ENCODE data around the gene DLGAP1. TPM values are rescaled to one million over a fixed set of nuclear protein-coding genes. Genes with fewer than 3 reads are reported as not detected.

The DLGAP1 gene
- total and polyA plus RNA-seq, 2 donors, result 0.24 to 0.41 TPM

- Histone ChIP-seq H3K27ac (ENCODE audit: low read depth in 1 of 2, low read length in 1 of 2) (no peak overlapping the region), H3K4me1 (ENCODE audit: control insufficient read depth in 2 of 2, insufficient read depth in 2 of 2, low read length in 2 of 2) (no peaks in the 10 kb centered on the region), H3K9me3 (ENCODE audit: control insufficient read depth in 2 of 2, insufficient read depth in 1 of 2, low read length in 1 of 2) (no peaks in the 10 kb centered on the region), H3K36me3 (ENCODE audit: control insufficient read depth in 2 of 2, insufficient read depth in 2 of 2, low read length in 1 of 2) (no peaks in the 10 kb centered on the region), H3K27me3 (ENCODE audit: control insufficient read depth in 2 of 2, insufficient read depth in 1 of 2, low read length in 1 of 2) (no peaks in the 10 kb centered on the region), H3K4me3 (ENCODE audit: low read length in 2 of 2) (no peak overlapping the region)
- no peak for DNase-seq (ENCODE audit: low read depth in 6 of 9, low spot score in 9 of 9)
- 93% methylated on average over 4 of the region's 4 CpGs for WGBS
Observed at GRCh38 chr18:3898861-3899613, 556.1 kb downstream of the DLGAP1 start.

GRCh38 chr18:3892152-3892551 lies 563.0 kb downstream of the DLGAP1 start:
- Histone ChIP-seq H3K36me3 (ENCODE audit: control insufficient read depth in 2 of 2, insufficient read depth in 2 of 2, low read length in 1 of 2) (no peaks in the 10 kb centered on the region), H3K27ac (ENCODE audit: low read depth in 1 of 2, low read length in 1 of 2) (no peak overlapping the region), H3K27me3 (ENCODE audit: control insufficient read depth in 2 of 2, insufficient read depth in 1 of 2, low read length in 1 of 2) (no peaks in the 10 kb centered on the region), H3K9me3 (ENCODE audit: control insufficient read depth in 2 of 2, insufficient read depth in 1 of 2, low read length in 1 of 2) (no peaks in the 10 kb centered on the region), H3K4me3 (ENCODE audit: low read length in 2 of 2) (no peak overlapping the region), H3K4me1 (ENCODE audit: control insufficient read depth in 2 of 2, insufficient read depth in 2 of 2, low read length in 2 of 2) (no peaks in the 10 kb centered on the region)
- 90% methylated on average over 2 of the region's 2 CpGs for WGBS
- no peak for DNase-seq (ENCODE audit: low read depth in 6 of 9, low spot score in 9 of 9)

GRCh38 chr18:3891245-3891644 lies 563.9 kb downstream of the DLGAP1 start:
- WGBS, result 95% methylated on average over 3 of the region's 3 CpGs
- Histone ChIP-seq H3K36me3 (ENCODE audit: control insufficient read depth in 2 of 2, insufficient read depth in 2 of 2, low read length in 1 of 2) (no peaks in the 10 kb centered on the region), H3K9me3 (ENCODE audit: control insufficient read depth in 2 of 2, insufficient read depth in 1 of 2, low read length in 1 of 2) (no peaks in the 10 kb centered on the region), H3K27ac (ENCODE audit: low read depth in 1 of 2, low read length in 1 of 2) (no peak overlapping the region), H3K4me3 (ENCODE audit: low read length in 2 of 2) (no peak overlapping the region), H3K27me3 (ENCODE audit: control insufficient read depth in 2 of 2, insufficient read depth in 1 of 2, low read length in 1 of 2) (no peaks in the 10 kb centered on the region), H3K4me1 (ENCODE audit: control insufficient read depth in 2 of 2, insufficient read depth in 2 of 2, low read length in 2 of 2) (peaks cover 0 to 6% of the 10 kb centered on the region in 2 donors)
- DNase-seq (ENCODE audit: low read depth in 6 of 9, low spot score in 9 of 9), result no peak

- no peaks in the 10 kb centered on the region for H3K27me3 ChIP-seq (ENCODE audit: control insufficient read depth in 2 of 2, insufficient read depth in 1 of 2, low read length in 1 of 2)
- no peak overlapping the region for H3K4me3 ChIP-seq (ENCODE audit: low read length in 2 of 2)
- no peaks in the 10 kb centered on the region for H3K9me3 ChIP-seq (ENCODE audit: control insufficient read depth in 2 of 2, insufficient read depth in 1 of 2, low read length in 1 of 2)
- DNase-seq (ENCODE audit: low read depth in 6 of 9, low spot score in 9 of 9), result no peak
- H3K4me1 ChIP-seq (ENCODE audit: control insufficient read depth in 2 of 2, insufficient read depth in 2 of 2, low read length in 2 of 2), result peaks cover 0 to 6% of the 10 kb centered on the region in 2 donors
- H3K27ac ChIP-seq (ENCODE audit: low read depth in 1 of 2, low read length in 1 of 2), result no peak overlapping the region
- 94% methylated on average over 3 of the region's 3 CpGs for WGBS
- no peaks in the 10 kb centered on the region for H3K36me3 ChIP-seq (ENCODE audit: control insufficient read depth in 2 of 2, insufficient read depth in 2 of 2, low read length in 1 of 2)
Observed at GRCh38 chr18:3889803-3890202, 565.3 kb downstream of the DLGAP1 start.

GRCh38 chr18:3889121-3889520 lies 566.0 kb downstream of the DLGAP1 start:
- H3K27ac ChIP-seq (ENCODE audit: low read depth in 1 of 2, low read length in 1 of 2), result no peak overlapping the region
- no peaks in the 10 kb centered on the region for H3K27me3 ChIP-seq (ENCODE audit: control insufficient read depth in 2 of 2, insufficient read depth in 1 of 2, low read length in 1 of 2)
- H3K36me3 ChIP-seq (ENCODE audit: control insufficient read depth in 2 of 2, insufficient read depth in 2 of 2, low read length in 1 of 2), result no peaks in the 10 kb centered on the region
- no peak overlapping the region for H3K4me3 ChIP-seq (ENCODE audit: low read length in 2 of 2)
- peaks cover 0 to 6% of the 10 kb centered on the region in 2 donors for H3K4me1 ChIP-seq (ENCODE audit: control insufficient read depth in 2 of 2, insufficient read depth in 2 of 2, low read length in 2 of 2)
- no peaks in the 10 kb centered on the region for H3K9me3 ChIP-seq (ENCODE audit: control insufficient read depth in 2 of 2, insufficient read depth in 1 of 2, low read length in 1 of 2)
- WGBS, result 97% methylated on average over 1 of the region's 1 CpG
- no peak for DNase-seq (ENCODE audit: low read depth in 6 of 9, low spot score in 9 of 9)

- H3K4me1 ChIP-seq (ENCODE audit: control insufficient read depth in 2 of 2, insufficient read depth in 2 of 2, low read length in 2 of 2), result peaks cover 0 to 6% of the 10 kb centered on the region in 2 donors
- 19% methylated on average over 10 of the region's 10 CpGs for WGBS
- DNase-seq (ENCODE audit: low read depth in 6 of 9, low spot score in 9 of 9), result no peak
- no peak overlapping the region for H3K4me3 ChIP-seq (ENCODE audit: low read length in 2 of 2)
- H3K9me3 ChIP-seq (ENCODE audit: control insufficient read depth in 2 of 2, insufficient read depth in 1 of 2, low read length in 1 of 2), result no peaks in the 10 kb centered on the region
- H3K36me3 ChIP-seq (ENCODE audit: control insufficient read depth in 2 of 2, insufficient read depth in 2 of 2, low read length in 1 of 2), result no peaks in the 10 kb centered on the region
- H3K27me3 ChIP-seq (ENCODE audit: control insufficient read depth in 2 of 2, insufficient read depth in 1 of 2, low read length in 1 of 2), result no peaks in the 10 kb centered on the region
- no peak overlapping the region for H3K27ac ChIP-seq (ENCODE audit: low read depth in 1 of 2, low read length in 1 of 2)
Observed at GRCh38 chr18:3886575-3887322, 568.4 kb downstream of the DLGAP1 start.

- WGBS, result 97% methylated on average over 2 of the region's 2 CpGs
- H3K27me3 ChIP-seq (ENCODE audit: control insufficient read depth in 2 of 2, insufficient read depth in 1 of 2, low read length in 1 of 2), result no peaks in the 10 kb centered on the region
- H3K4me1 ChIP-seq (ENCODE audit: control insufficient read depth in 2 of 2, insufficient read depth in 2 of 2, low read length in 2 of 2), result peaks cover 0 to 6% of the 10 kb centered on the region in 2 donors
- H3K36me3 ChIP-seq (ENCODE audit: control insufficient read depth in 2 of 2, insufficient read depth in 2 of 2, low read length in 1 of 2), result no peaks in the 10 kb centered on the region
- H3K9me3 ChIP-seq (ENCODE audit: control insufficient read depth in 2 of 2, insufficient read depth in 1 of 2, low read length in 1 of 2), result no peaks in the 10 kb centered on the region
- no peak overlapping the region for H3K4me3 ChIP-seq (ENCODE audit: low read length in 2 of 2)
- DNase-seq (ENCODE audit: low read depth in 6 of 9, low spot score in 9 of 9), result no peak
- H3K27ac ChIP-seq (ENCODE audit: low read depth in 1 of 2, low read length in 1 of 2), result no peak overlapping the region
Observed at GRCh38 chr18:3885209-3885792, 569.8 kb downstream of the DLGAP1 start.

- H3K4me1 ChIP-seq (ENCODE audit: control insufficient read depth in 2 of 2, insufficient read depth in 2 of 2, low read length in 2 of 2), result no peaks in the 10 kb centered on the region
- H3K4me3 ChIP-seq (ENCODE audit: low read length in 2 of 2), result no peak overlapping the region
- H3K9me3 ChIP-seq (ENCODE audit: control insufficient read depth in 2 of 2, insufficient read depth in 1 of 2, low read length in 1 of 2), result peaks cover 0 to 3% of the 10 kb centered on the region in 2 donors
- H3K27me3 ChIP-seq (ENCODE audit: control insufficient read depth in 2 of 2, insufficient read depth in 1 of 2, low read length in 1 of 2), result no peaks in the 10 kb centered on the region
- H3K36me3 ChIP-seq (ENCODE audit: control insufficient read depth in 2 of 2, insufficient read depth in 2 of 2, low read length in 1 of 2), result no peaks in the 10 kb centered on the region
- 98% methylated on average over 19 of the region's 19 CpGs for WGBS
- H3K27ac ChIP-seq (ENCODE audit: low read depth in 1 of 2, low read length in 1 of 2), result no peak overlapping the region
- no peak for DNase-seq (ENCODE audit: low read depth in 6 of 9, low spot score in 9 of 9)
Observed at GRCh38 chr18:3879836-3880120, 575.3 kb downstream of the DLGAP1 start.

- Histone ChIP-seq H3K27ac (ENCODE audit: low read depth in 1 of 2, low read length in 1 of 2) (no peak overlapping the region), H3K27me3 (ENCODE audit: control insufficient read depth in 2 of 2, insufficient read depth in 1 of 2, low read length in 1 of 2) (no peaks in the 10 kb centered on the region), H3K4me1 (ENCODE audit: control insufficient read depth in 2 of 2, insufficient read depth in 2 of 2, low read length in 2 of 2) (no peaks in the 10 kb centered on the region), H3K9me3 (ENCODE audit: control insufficient read depth in 2 of 2, insufficient read depth in 1 of 2, low read length in 1 of 2) (peaks cover 0 to 3% of the 10 kb centered on the region in 2 donors), H3K4me3 (ENCODE audit: low read length in 2 of 2) (no peak overlapping the region), H3K36me3 (ENCODE audit: control insufficient read depth in 2 of 2, insufficient read depth in 2 of 2, low read length in 1 of 2) (no peaks in the 10 kb centered on the region)
- DNase-seq (ENCODE audit: low read depth in 6 of 9, low spot score in 9 of 9), result no peak
- 98% methylated on average over 59 of the region's 59 CpGs for WGBS
Observed at GRCh38 chr18:3879114-3879835, 575.8 kb downstream of the DLGAP1 start.

All from thymus (tissue), 11 donors.